Peyer's patch (tissue), 4 donors: ENCODE measurements around the gene MMP24OS.

Experiments
- POLR2A ChIP-seq, 2 donors: fragments of 450-650 bp; IDR thresholded peaks; one replicate each; pipeline ENCODE4 v1.5.1; 2017; ENCODE audit warnings: antibody characterized with exemption in 2 of 2, mild to moderate bottlenecking in 2 of 2, moderate library complexity in 2 of 2
- TF ChIP-seq, protein P1 (sequence below), 6 experiments: fragments of 450-650 bp in 4 of 6; fragments of 200-600 bp in 2 of 6; sonication (generic) in 1 of 6; IDR thresholded peaks; one replicate each; pipeline ENCODE4 v1.5.1; 2017 to 2019; ENCODE audit warnings: antibody characterized with exemption in 6 of 6, mild to moderate bottlenecking in 3 of 6, moderate library complexity in 1 of 6

DNA sequence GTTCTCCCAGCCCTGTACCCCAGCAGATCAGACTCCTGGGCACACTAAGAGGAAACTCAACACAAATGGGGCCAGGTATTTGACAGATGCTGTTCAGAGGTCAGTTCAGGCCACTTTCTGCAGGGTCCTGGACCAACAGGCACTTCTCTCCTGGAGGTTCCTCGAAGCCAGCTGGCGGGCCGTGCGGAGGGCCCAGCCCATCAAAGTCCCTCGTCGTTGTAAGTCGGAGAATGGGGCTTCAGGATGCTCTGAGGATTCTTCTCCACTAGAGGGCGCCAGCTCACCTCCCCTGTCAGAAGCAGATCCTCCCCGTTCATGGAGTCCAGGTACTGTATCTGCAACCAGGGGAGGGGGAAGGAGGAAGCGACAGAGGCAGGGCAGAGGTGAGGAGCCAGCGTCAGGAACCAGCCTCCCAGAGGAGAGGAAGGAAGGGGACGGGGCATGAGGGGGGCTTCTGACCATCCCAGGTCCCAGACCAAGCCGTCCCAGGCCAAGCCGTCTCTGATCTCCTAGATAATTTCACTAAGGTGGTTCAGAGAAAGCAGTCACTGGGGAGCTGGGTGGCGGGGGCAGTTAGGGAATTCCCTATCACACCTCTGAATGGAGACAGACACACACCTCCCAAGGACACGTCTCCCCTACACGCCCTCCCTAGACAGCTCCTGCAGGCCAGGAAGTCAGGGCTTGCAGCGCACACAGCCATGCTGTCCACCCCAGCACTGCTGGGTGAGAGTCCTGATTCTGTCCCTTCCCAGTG, 26.0 kb upstream of the MMP24OS start:
- TF ChIP-seq POLR2A (IDR thresholded peaks at IDR 0.05), result peak in 1 of 2 donors; percentile 18
- TF ChIP-seq, protein P1, sequence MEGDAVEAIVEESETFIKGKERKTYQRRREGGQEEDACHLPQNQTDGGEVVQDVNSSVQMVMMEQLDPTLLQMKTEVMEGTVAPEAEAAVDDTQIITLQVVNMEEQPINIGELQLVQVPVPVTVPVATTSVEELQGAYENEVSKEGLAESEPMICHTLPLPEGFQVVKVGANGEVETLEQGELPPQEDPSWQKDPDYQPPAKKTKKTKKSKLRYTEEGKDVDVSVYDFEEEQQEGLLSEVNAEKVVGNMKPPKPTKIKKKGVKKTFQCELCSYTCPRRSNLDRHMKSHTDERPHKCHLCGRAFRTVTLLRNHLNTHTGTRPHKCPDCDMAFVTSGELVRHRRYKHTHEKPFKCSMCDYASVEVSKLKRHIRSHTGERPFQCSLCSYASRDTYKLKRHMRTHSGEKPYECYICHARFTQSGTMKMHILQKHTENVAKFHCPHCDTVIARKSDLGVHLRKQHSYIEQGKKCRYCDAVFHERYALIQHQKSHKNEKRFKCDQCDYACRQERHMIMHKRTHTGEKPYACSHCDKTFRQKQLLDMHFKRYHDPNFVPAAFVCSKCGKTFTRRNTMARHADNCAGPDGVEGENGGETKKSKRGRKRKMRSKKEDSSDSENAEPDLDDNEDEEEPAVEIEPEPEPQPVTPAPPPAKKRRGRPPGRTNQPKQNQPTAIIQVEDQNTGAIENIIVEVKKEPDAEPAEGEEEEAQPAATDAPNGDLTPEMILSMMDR (IDR thresholded peaks at IDR 0.05), result peak; percentile 71 to 96 (median 94)
